K562 (cell line): ENCODE measurements around the gene BBS1. TPM values are rescaled to one million over a fixed set of nuclear protein-coding genes. Genes with fewer than 3 reads are reported as not detected.

ENCODE experiments used
- ATAC-seq: fragments of 200-7000 bp; cut with Tn5 transposase; 3 replicates; pipeline ENCODE4 v1.9.1; 2020; ENCODE audit warnings: moderate library complexity
- BruUV-seq: library from RNA; stranded (reverse); fragments of 400-500 nt; replicated peaks from 2 replicates; lab custom pipeline; 2021; lab: Mats Ljungman, UMichigan
- CTCF ChIA-PET: fragments of 300-600 bp; formaldehyde crosslinking; extraction: SDS; loops from one replicate; lab custom pipeline; 2021; ENCODE audit warnings: low intra/inter-chr PET ratio; lab: Yijun Ruan, JAX
- POLR2A ChIA-PET: fragments of 300-600, 350-650 bp; sonication (Branson Sonifier 250); formaldehyde crosslinking; extraction: SDS; loops from one replicate; lab custom pipeline; 2021; ENCODE audit warnings: antibody characterized with exemption, inconsistent platforms; lab: Yijun Ruan, JAX
- DNase-seq, 4 experiments: peaks; one replicate each; pipeline versions ENCODE4 v3.0.0 to v3.0.0-alpha.2; 2011 to 2018; ENCODE audit warnings: low spot score in 3 of 4, mixed read lengths in 3 of 4; ENCODE audit errors: extremely low read depth in 1 of 4
- FAIRE-seq: peaks from 2 replicates; lab custom pipeline; 2011; peaks lifted over from hg19 to GRCh38; lab: Jason Lieb, UNC
- H2AFZ ChIP-seq: 2 replicates; pipeline ENCODE4 v1.6.0; 2011; ENCODE audit warnings: low read depth, low read length, control low read depth, inconsistent platforms
- H3K27ac ChIP-seq: fragments of 200-600 bp; 3 replicates; pipeline ENCODE4 v1.8.0; 2011; ENCODE audit warnings: low read depth, mild to moderate bottlenecking, control low read depth, inconsistent platforms, low read length, moderate library complexity, mixed read lengths; ENCODE audit errors: extremely low read depth
- H3K27me3 ChIP-seq, 2 experiments: fragments of 300-600 bp in 1 of 2; 2 replicates in 1 of 2; 3 replicates in 1 of 2; pipeline versions ENCODE4 v1.6.0 to v1.8.0; 2011; ENCODE audit warnings: inconsistent platforms in 2 of 2, low read length in 2 of 2, mild to moderate bottlenecking in 1 of 2, mixed read lengths in 1 of 2, moderate library complexity in 1 of 2; ENCODE audit not compliant: control insufficient read depth in 2 of 2, insufficient read depth in 2 of 2
- H3K36me3 ChIP-seq: fragments of 300-600 bp; 3 replicates; pipeline ENCODE4 v1.8.0; 2011; ENCODE audit warnings: mild to moderate bottlenecking, low read length, inconsistent platforms; ENCODE audit not compliant: control insufficient read depth, insufficient read depth
- H3K4me1 ChIP-seq, 2 experiments: fragments of 200-600 bp in 1 of 2; replicated peaks in 1 of 2; 2 replicates in 1 of 2; 3 replicates in 1 of 2; pipeline versions ENCODE4 v1.5.1 to v1.8.0; 2011; ENCODE audit warnings: inconsistent platforms in 2 of 2, low read length in 2 of 2, mild to moderate bottlenecking in 1 of 2, mixed read lengths in 1 of 2, moderate library complexity in 1 of 2; ENCODE audit not compliant: control insufficient read depth in 2 of 2, insufficient read depth in 2 of 2
- H3K4me2 ChIP-seq: 2 replicates; pipeline ENCODE4 v1.6.1; 2011; ENCODE audit warnings: low read length, control low read depth, inconsistent platforms, mixed read lengths; ENCODE audit not compliant: insufficient read depth
- H3K4me3 ChIP-seq: fragments of 200-600 bp; sonication (generic), shearing (Covaris generic); 2 replicates; pipeline ENCODE4 v1.5.1; 2016; ENCODE audit warnings: control low read depth, inconsistent platforms
- H3K79me2 ChIP-seq: fragments of 200-600 bp; 3 replicates; pipeline ENCODE4 v1.8.0; 2011; ENCODE audit warnings: low read length, inconsistent platforms; ENCODE audit not compliant: control insufficient read depth, insufficient read depth
- H3K9ac ChIP-seq, 2 experiments: 2 replicates each; pipeline versions ENCODE4 v1.6.0 to v1.6.1; 2011; ENCODE audit warnings: low read depth in 2 of 2, low read length in 2 of 2, control low read depth in 1 of 2, inconsistent platforms in 1 of 2, mild to moderate bottlenecking in 1 of 2, mixed read lengths in 1 of 2; ENCODE audit not compliant: insufficient read depth in 1 of 2
- H3K9me1 ChIP-seq: one replicate; pipeline ENCODE4 v1.6.0; 2011; ENCODE audit warnings: inconsistent platforms, mild to moderate bottlenecking, low read length, moderate library complexity; ENCODE audit not compliant: control insufficient read depth, insufficient read depth
- H3K9me3 ChIP-seq: replicated peaks from 2 replicates; pipeline ENCODE4 v1.5.1; 2011; ENCODE audit warnings: low read depth, low read length, inconsistent platforms; ENCODE audit not compliant: control insufficient read depth, insufficient read depth
- H4K20me1 ChIP-seq: replicated peaks from 2 replicates; pipeline ENCODE4 v1.6.1; 2011; ENCODE audit warnings: low read length, inconsistent platforms, mixed read lengths; ENCODE audit not compliant: control insufficient read depth, insufficient read depth
- TFAM ChIP-seq: fragments of 250-450 bp; sonication (Bioruptor Pico); conservative IDR thresholded peaks from 2 replicates; pipeline ENCODE4 v1.5.0; 2021; ENCODE audit warnings: mild to moderate bottlenecking, moderate library complexity
- ZNF395 ChIP-seq: fragments of 200-800 bp; sonication (Bioruptor generic); IDR thresholded peaks from 2 replicates; pipeline ENCODE4 v1.6.1; 2017; ENCODE audit warnings: missing genetic modification characterization, missing compliant biosample characterization
- WGBS: fragments of 100-300 bp; shearing (Covaris generic); methylation state at CpG from one replicate; pipeline ENCODE4 v1.1.6; 2016; ENCODE audit warnings: low coverage, mixed read lengths; ENCODE audit not compliant: insufficient coverage; ENCODE audit errors: missing lambda C conversion rate; 5-methylcytosine and 5-hydroxymethylcytosine counted together
- in situ Hi-C: fragments of 300-500 bp; cut with MboI; formaldehyde crosslinking; loops from 4 replicates; pipeline ENCODE4 v1.15.0; 2018; ENCODE audit warnings: inconsistent platforms, mixed read lengths
- intact Hi-C: fragments of 100-400 bp; cut with micrococcal nuclease; formaldehyde crosslinking; loops from 2 replicates; pipeline ENCODE4 v1.14.2; 2022
- polyA plus RNA-seq, 8 experiments: library from polyadenylated mRNA; depleted of rRNA in 4 of 8; stranded (reverse) in 5 of 8; unstranded in 3 of 8; fragments of >200 nt; fragmentation: Nextera tagmentation in 2 of 8; fragmentation: Illumina TruSeq in 1 of 8; extraction: Ambion mirVana in 2 of 8; extraction: Trizol in 1 of 8; gene quantifications; 2 replicates each; pipeline versions ENCODE4 v1.2.1 to v1.2.3, GENCODE V29; 2011 to 2014; ENCODE audit warnings: inconsistent platforms in 1 of 8, missing spikeins in 1 of 8
- total RNA-seq, 7 experiments: library from RNA; depleted of rRNA in 6 of 7; stranded (reverse); fragments of >200 nt in 6 of 7; fragmentation: Illumina TruSeq in 2 of 7; extraction: Trizol in 2 of 7; gene quantifications; 2 replicates each; pipeline versions ENCODE4 v1.2.1 to v1.2.3, GENCODE V29; 2011 to 2021; ENCODE audit warnings: low replicate concordance in 1 of 7

The BBS1 gene
- total and polyA plus RNA-seq, 9 of the 15 experiments (the other 6 are each of a cell fraction or from before 2014, with no cell fraction given), result 9.0 to 19.8 (median 12.1) TPM

GRCh38 chr11:66569076-66569475 lies 58.6 kb downstream of the BBS1 start:
- no TSS peak for BruUV-seq
- no peaks in the 10 kb centered on the region for H3K9me1 ChIP-seq
- in situ Hi-C loops, result loop anchor here (5.0 kb wide), 1 partner anchor 268 kb away; no protein-coding TSS in a partner anchor

More at GRCh38 chr11:66569076-66569475, 58.6 kb downstream of the BBS1 start:
- no peak for ATAC-seq
- ChIA-PET CTCF (no interaction called here), POLR2A (interaction anchor here (0.6 to 1.8 kb wide), 11 partner anchors 9 to 843 kb away, joined by 3 to 8 read pairs (median 3); partner anchors contain the start of gene RBM4)
- intact Hi-C loops, result no loop called here
- Histone ChIP-seq H3K27ac (no peak overlapping the region; the same call in 2 of the 3 replicates), H3K4me2 (no peak overlapping the region; the same call in 1 of the 2 replicates), H4K20me1 (no peaks in the 10 kb centered on the region), H3K9me3 (no peaks in the 10 kb centered on the region), H3K9ac (no peak overlapping the region), H3K79me2 (no peaks in the 10 kb centered on the region), H3K4me3 (no peak overlapping the region), H3K36me3 (no peaks in the 10 kb centered on the region), H2AFZ (peak overlapping the region; percentile 89; the same call in 1 of the 2 replicates), H3K4me1 (peaks cover 8 to 19% of the 10 kb centered on the region in 2 experiments; a peak in 4 of 5 replicates), H3K27me3 (peaks cover 0 to 10% of the 10 kb centered on the region in 2 experiments; a peak in 2 of 5 replicates)
- DNase-seq, result no peak
- FAIRE-seq, result no peak
- WGBS, result 32% methylated on average over 7 of the region's 7 CpGs
- TF ChIP-seq ZNF395 (CRISPR knock-in tag) (peak; percentile 7; the same call in 1 of the 2 replicates), TFAM (CRISPR knock-in tag) (no peak)
